Activated CD4-positive, alpha-beta T cell treated with anti-CD3 and anti-CD28 coated beads, Interleukin-2, amount 10 ng/mL, durations not matched to agents 7 days and 5 days (primary cell): Measurements from ENCODE around the gene MUCL3. TPM values are rescaled to one million over a fixed set of nuclear protein-coding genes. Genes with fewer than 3 reads are reported as not detected.

ENCODE experiments used
- CTCF ChIA-PET: fragments of 350-600 bp; sonication (Branson Sonifier 250); formaldehyde crosslinking; loops from one replicate; lab custom pipeline; 2021; ENCODE audit warnings: antibody characterized with exemption; lab: Charles Lee
- POLR2A ChIA-PET: fragments of 350-600 bp; sonication (Branson Sonifier 250); formaldehyde crosslinking; loops from one replicate; lab custom pipeline; 2021; ENCODE audit warnings: antibody characterized with exemption; lab: Charles Lee
- DNase-seq: peaks from one replicate; pipeline ENCODE4 v3.0.0-alpha.2; 2020
- H3K27ac Mint-ChIP-seq: one replicate; pipeline ENCODE4 v1.8.0; 2021; ENCODE audit warnings: mild to moderate bottlenecking, moderate library complexity, mixed read lengths
- H3K27me3 Mint-ChIP-seq: one replicate; pipeline ENCODE4 v1.8.0; 2021; ENCODE audit warnings: mixed read lengths
- H3K36me3 Mint-ChIP-seq: one replicate; pipeline ENCODE4 v1.8.0; 2021; ENCODE audit warnings: low read depth, mixed read lengths
- H3K4me1 Mint-ChIP-seq: one replicate; pipeline ENCODE4 v1.8.0; 2021; ENCODE audit warnings: mixed read lengths
- H3K4me3 Mint-ChIP-seq: one replicate; pipeline ENCODE4 v1.8.0; 2021; ENCODE audit warnings: mild to moderate bottlenecking, moderate library complexity, mixed read lengths
- H3K9me3 Mint-ChIP-seq: one replicate; pipeline ENCODE4 v1.8.0; 2021; ENCODE audit warnings: mixed read lengths
- total RNA-seq, 2 experiments: library from RNA; stranded (reverse); gene quantifications; one replicate each; pipeline ENCODE4 v1.2.3, GENCODE V29; 2021

Gene MUCL3
- not detected for total RNA-seq

GRCh38 chr6:30940361-30940986 lies at the start of gene MUCL3:
Gene MUCL3 (plus strand): TSS chr6:30940973. CDS start chr6:30941000, 27 bp downstream.
- Mint-ChIP-seq H3K4me1 (peaks cover 2% of the 10 kb centered on the region), H3K27ac (no peak within 1 kb of the TSS), H3K9me3 (no peaks in the 10 kb centered on the region), H3K36me3 (no peaks in the 10 kb centered on the region), H3K27me3 (peaks cover 39% of the 10 kb centered on the region), H3K4me3 (no peak within 1 kb of the TSS)
- DNase-seq: no peak
- ChIA-PET CTCF (interaction anchor here (0.6 to 1.2 kb wide), 5 partner anchors 9 to 78 kb away, joined by 3 read pairs; partner anchors contain the start of gene SFTA2), POLR2A (no interaction called here)

- no peak overlapping the region for H3K27ac Mint-ChIP-seq
- CTCF ChIA-PET: interaction anchor here (1.1 to 1.3 kb wide), 2 partner anchors 13 to 14 kb away, joined by 4 to 6 read pairs; no protein-coding TSS in a partner anchor
These were observed 49.4 kb upstream of the MUCL3 start for GRCh38 chr6:30891450-30891723.

GRCh38 chr6:30891816-30892538 lies 48.8 kb upstream of the MUCL3 start:
- Mint-ChIP-seq H3K36me3 (no peaks in the 10 kb centered on the region), H3K27ac (no peak overlapping the region), H3K4me1 (no peaks in the 10 kb centered on the region), H3K9me3 (no peaks in the 10 kb centered on the region), H3K27me3 (no peaks in the 10 kb centered on the region), H3K4me3 (no peak overlapping the region)
- CTCF ChIA-PET: interaction anchor here (1.1 kb wide), 1 partner anchor 14 kb away, joined by 4 read pairs; no protein-coding TSS in a partner anchor
- POLR2A ChIA-PET: no interaction called here
- no peak for DNase-seq

More at GRCh38 chr6:30891450-30891723, 49.4 kb upstream of the MUCL3 start:
- no peak for DNase-seq
- Mint-ChIP-seq H3K27me3 (no peaks in the 10 kb centered on the region), H3K4me3 (no peak overlapping the region), H3K36me3 (no peaks in the 10 kb centered on the region), H3K4me1 (peaks cover 4% of the 10 kb centered on the region), H3K9me3 (no peaks in the 10 kb centered on the region)
- POLR2A ChIA-PET: no interaction called here

GRCh38 chr6:30893001-30893591 lies 47.7 kb upstream of the MUCL3 start:
- Mint-ChIP-seq H3K4me1 (no peaks in the 10 kb centered on the region), H3K27me3 (no peaks in the 10 kb centered on the region), H3K9me3 (no peaks in the 10 kb centered on the region), H3K27ac (peak overlapping the region; percentile 1), H3K4me3 (no peak overlapping the region), H3K36me3 (no peaks in the 10 kb centered on the region)
- DNase-seq: no peak
- ChIA-PET POLR2A (no interaction called here), CTCF (no interaction called here)

DNA sequence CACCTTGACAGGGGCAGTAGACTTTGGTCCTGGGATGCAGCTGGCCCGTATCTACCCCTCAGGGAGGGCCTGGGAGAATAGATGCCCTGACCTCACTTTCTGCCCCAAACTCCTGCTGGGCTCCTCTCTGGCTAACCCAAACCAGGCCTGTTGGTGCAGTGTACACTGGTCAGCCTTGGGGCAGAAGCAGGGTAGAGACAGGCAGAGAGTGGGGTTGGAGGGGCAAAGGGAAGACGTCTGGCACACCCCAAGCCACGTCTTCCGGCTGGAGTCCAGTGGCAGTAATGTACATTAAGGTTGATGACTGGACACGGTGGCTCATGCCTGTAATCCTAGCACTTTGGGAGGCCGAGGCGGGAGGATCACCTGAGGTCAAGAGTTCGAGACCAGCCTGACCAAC lies 47.1 kb upstream of the MUCL3 start:
- H3K4me3 Mint-ChIP-seq: no peak overlapping the region
- DNase-seq: no peak
- H3K4me1 Mint-ChIP-seq: no peaks in the 10 kb centered on the region
- H3K9me3 Mint-ChIP-seq: no peaks in the 10 kb centered on the region
- H3K27me3 Mint-ChIP-seq: no peaks in the 10 kb centered on the region
- no peaks in the 10 kb centered on the region for H3K36me3 Mint-ChIP-seq
- ChIA-PET CTCF (no interaction called here), POLR2A (no interaction called here)
- H3K27ac Mint-ChIP-seq: no peak overlapping the region

GRCh38 chr6:30894381-30894780 lies 46.4 kb upstream of the MUCL3 start:
- POLR2A ChIA-PET: no interaction called here
- H3K27me3 Mint-ChIP-seq: no peaks in the 10 kb centered on the region
- DNase-seq: no peak
- H3K9me3 Mint-ChIP-seq: no peaks in the 10 kb centered on the region
- no peak overlapping the region for H3K27ac Mint-ChIP-seq
- no peaks in the 10 kb centered on the region for H3K36me3 Mint-ChIP-seq
- no peak overlapping the region for H3K4me3 Mint-ChIP-seq
- CTCF ChIA-PET: no interaction called here
- H3K4me1 Mint-ChIP-seq: no peaks in the 10 kb centered on the region

DNA sequence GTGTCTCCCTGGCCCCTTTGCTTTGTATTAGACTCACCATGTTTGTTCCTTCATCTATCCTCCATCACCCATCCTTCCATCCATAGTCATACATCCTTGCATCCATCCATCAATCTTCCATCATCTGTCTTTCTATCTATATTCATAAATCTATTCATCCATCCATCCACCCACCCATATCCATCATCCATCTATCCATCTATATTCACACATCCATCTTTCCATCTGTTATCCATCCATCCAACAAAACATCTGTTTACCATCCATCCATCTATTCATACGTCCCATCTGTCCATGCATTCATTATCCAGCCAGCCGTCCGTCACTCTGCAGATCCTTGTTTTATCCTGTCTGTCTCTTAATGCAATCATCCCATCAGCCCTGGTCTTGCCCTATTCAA lies 45.8 kb upstream of the MUCL3 start:
- Mint-ChIP-seq H3K4me1 (no peaks in the 10 kb centered on the region), H3K36me3 (no peaks in the 10 kb centered on the region), H3K4me3 (no peak overlapping the region), H3K9me3 (no peaks in the 10 kb centered on the region), H3K27ac (no peak overlapping the region), H3K27me3 (no peaks in the 10 kb centered on the region)
- CTCF ChIA-PET: interaction anchor here (1.7 to 1.8 kb wide), 2 partner anchors 12 to 18 kb away, joined by 7 to 9 read pairs; partner anchors contain the start of genes DDR1 and VARS2
- no peak for DNase-seq
- POLR2A ChIA-PET: no interaction called here

- no peaks in the 10 kb centered on the region for H3K36me3 Mint-ChIP-seq
- H3K27me3 Mint-ChIP-seq: no peaks in the 10 kb centered on the region
- H3K4me3 Mint-ChIP-seq: no peak overlapping the region
- H3K27ac Mint-ChIP-seq: no peak overlapping the region
- no peaks in the 10 kb centered on the region for H3K9me3 Mint-ChIP-seq
- no peaks in the 10 kb centered on the region for H3K4me1 Mint-ChIP-seq
- no peak for DNase-seq
- CTCF ChIA-PET: interaction anchor here (1.7 to 1.8 kb wide), 2 partner anchors 12 to 18 kb away, joined by 7 to 9 read pairs; partner anchors contain the start of genes DDR1 and VARS2
- POLR2A ChIA-PET: no interaction called here
These were observed 45.4 kb upstream of the MUCL3 start for GRCh38 chr6:30895343-30895742.

DNA sequence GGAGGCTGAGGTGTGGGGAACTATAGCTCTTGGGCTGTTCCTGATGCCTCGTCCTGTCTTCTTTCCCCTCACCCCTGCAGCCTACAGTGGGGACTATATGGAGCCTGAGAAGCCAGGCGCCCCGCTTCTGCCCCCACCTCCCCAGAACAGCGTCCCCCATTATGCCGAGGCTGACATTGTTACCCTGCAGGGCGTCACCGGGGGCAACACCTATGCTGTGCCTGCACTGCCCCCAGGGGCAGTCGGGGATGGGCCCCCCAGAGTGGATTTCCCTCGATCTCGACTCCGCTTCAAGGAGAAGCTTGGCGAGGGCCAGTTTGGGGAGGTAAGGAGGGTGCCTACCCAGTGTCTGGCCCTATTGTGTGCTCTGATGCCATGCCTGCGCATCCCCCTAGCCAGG lies 44.2 kb upstream of the MUCL3 start:
- H3K9me3 Mint-ChIP-seq: no peaks in the 10 kb centered on the region
- H3K4me3 Mint-ChIP-seq: no peak overlapping the region
- CTCF ChIA-PET: interaction anchor here (0.7 to 1.8 kb wide), 3 partner anchors 10 to 17 kb away, joined by 6 to 9 read pairs (median 7); partner anchors contain the start of genes DDR1 and VARS2
- POLR2A ChIA-PET: no interaction called here
- no peaks in the 10 kb centered on the region for H3K27me3 Mint-ChIP-seq
- no peak overlapping the region for H3K27ac Mint-ChIP-seq
- H3K4me1 Mint-ChIP-seq: no peaks in the 10 kb centered on the region
- DNase-seq: no peak
- no peaks in the 10 kb centered on the region for H3K36me3 Mint-ChIP-seq

DNA sequence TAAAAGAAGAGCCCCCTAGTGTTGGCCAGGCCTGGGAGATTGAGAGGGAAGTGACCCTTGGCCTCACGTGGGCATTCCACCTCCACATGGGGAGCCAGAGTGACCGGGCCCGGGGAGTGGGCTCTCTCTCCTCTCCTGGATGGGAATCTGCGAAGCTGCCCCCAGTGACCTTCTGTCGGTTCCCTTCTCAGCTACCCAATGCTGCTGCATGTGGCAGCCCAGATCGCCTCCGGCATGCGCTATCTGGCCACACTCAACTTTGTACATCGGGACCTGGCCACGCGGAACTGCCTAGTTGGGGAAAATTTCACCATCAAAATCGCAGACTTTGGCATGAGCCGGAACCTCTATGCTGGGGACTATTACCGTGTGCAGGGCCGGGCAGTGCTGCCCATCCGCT lies 42.9 kb upstream of the MUCL3 start:
- CTCF ChIA-PET: no interaction called here
- no peak overlapping the region for H3K27ac Mint-ChIP-seq
- POLR2A ChIA-PET: no interaction called here
- DNase-seq: no peak
- peaks cover 7% of the 10 kb centered on the region for H3K4me1 Mint-ChIP-seq
- no peak overlapping the region for H3K4me3 Mint-ChIP-seq
- no peaks in the 10 kb centered on the region for H3K36me3 Mint-ChIP-seq
- H3K9me3 Mint-ChIP-seq: no peaks in the 10 kb centered on the region
- no peaks in the 10 kb centered on the region for H3K27me3 Mint-ChIP-seq

DNA sequence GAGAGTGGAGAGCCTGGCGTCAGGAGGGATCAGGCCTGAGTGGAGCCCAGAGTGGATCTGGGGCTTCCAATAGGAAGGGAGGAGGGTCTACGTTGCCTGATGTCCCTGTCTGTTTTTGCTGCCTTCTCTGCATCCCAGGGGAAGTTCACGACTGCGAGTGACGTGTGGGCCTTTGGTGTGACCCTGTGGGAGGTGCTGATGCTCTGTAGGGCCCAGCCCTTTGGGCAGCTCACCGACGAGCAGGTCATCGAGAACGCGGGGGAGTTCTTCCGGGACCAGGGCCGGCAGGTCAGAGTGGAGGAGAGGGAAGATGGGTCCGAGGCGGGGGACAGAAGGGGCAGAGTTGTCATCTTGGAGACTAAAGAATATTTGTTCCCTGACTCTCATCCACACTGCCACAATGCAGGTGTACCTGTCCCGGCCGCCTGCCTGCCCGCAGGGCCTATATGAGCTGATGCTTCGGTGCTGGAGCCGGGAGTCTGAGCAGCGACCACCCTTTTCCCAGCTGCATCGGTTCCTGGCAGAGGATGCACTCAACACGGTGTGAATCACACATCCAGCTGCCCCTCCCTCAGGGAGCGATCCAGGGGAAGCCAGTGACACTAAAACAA lies 41.9 kb upstream of the MUCL3 start:
- ChIA-PET POLR2A (no interaction called here), CTCF (interaction anchor here (2.0 kb wide), 1 partner anchor 9 kb away, joined by 5 read pairs; no protein-coding TSS in a partner anchor)
- Mint-ChIP-seq H3K27ac (no peak overlapping the region), H3K4me1 (peaks cover 9% of the 10 kb centered on the region), H3K4me3 (no peak overlapping the region), H3K36me3 (no peaks in the 10 kb centered on the region), H3K9me3 (no peaks in the 10 kb centered on the region), H3K27me3 (no peaks in the 10 kb centered on the region)
- DNase-seq: no peak

GRCh38 chr6:30900863-30901417 lies 39.8 kb upstream of the MUCL3 start:
- no peaks in the 10 kb centered on the region for H3K27me3 Mint-ChIP-seq
- H3K4me3 Mint-ChIP-seq: no peak overlapping the region
- no peak for DNase-seq
- CTCF ChIA-PET: interaction anchor here (0.8 kb wide), 1 partner anchor 186 kb away, joined by 3 read pairs; no protein-coding TSS in a partner anchor
- H3K9me3 Mint-ChIP-seq: no peaks in the 10 kb centered on the region
- H3K36me3 Mint-ChIP-seq: no peaks in the 10 kb centered on the region
- peaks cover 9% of the 10 kb centered on the region for H3K4me1 Mint-ChIP-seq
- H3K27ac Mint-ChIP-seq: peak overlapping the region; percentile 25
- POLR2A ChIA-PET: no interaction called here
